ENCODE data around the gene NRG2.

Gene NRG2

GRCh38 chr5:140040358-140040757, 2.7 kb downstream of the NRG2 start:
- no peak for DNase-seq

DNA sequence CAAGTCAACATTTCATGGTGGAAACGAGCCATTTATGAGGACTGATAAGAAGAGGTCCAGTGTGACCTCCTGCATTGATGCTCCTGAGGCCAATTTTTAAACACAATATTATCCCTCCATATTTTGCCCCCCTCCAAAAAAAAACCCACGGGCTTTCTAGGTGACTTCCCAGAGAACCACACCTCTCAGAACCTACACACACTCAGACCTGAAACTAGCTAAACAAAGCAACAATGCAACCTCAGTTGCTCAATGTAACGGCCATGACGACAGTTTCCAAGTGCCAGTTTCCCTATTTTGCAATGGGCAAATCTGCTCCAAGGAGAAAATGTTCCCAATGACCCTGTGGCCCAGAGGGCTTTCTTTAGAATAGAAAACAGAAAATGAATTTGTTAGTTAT, 3.5 kb downstream of the NRG2 start:
- DNase-seq, result no peak

DNA sequence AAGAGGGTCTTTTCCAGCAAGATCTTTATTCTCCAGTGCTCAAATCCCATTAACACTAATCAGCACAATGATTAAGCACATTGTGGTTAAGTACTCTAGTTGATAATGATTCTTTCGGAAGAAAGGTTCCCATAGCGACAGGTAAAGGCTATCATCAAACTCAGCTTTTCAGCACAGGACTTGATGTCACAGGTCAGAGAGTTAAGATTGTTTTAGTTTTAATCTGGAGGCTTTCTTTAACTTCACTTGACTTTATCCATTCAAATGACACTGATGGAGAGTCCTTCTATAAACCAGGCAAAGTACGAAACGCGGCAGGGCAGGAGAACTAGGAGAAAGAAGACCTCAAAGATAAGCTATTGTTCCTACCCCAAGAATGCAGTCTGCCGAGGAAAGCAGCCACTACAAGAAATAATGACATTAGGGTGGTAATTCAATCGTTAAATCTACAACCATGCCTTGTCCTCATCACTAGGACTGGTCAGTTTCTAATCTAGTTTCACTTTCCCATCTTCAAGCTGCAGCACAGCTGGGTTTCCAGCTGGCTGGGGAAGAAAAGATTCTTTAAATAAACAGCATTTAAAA, 4.6 kb downstream of the NRG2 start:
- no peak for DNase-seq

DNA sequence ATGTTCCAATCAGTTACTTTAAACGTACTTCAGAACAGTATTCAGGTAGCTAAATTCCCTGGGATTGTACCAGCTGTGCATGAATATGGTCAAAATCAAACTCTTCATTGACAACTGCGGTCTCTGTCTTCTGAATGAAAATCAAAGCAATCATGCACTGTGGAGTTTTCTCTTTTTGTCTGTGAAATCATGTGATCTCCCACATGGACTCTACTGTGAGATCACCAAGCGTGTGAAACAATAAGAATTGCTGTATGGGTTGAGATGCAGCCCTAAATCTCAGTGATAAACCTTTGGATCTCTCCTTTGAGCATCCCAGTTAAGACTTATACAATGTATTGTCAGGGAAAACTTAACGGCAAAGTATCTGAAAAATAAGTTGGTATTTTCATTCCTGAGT, 6.1 kb downstream of the NRG2 start:
- no peak for DNase-seq

DNA sequence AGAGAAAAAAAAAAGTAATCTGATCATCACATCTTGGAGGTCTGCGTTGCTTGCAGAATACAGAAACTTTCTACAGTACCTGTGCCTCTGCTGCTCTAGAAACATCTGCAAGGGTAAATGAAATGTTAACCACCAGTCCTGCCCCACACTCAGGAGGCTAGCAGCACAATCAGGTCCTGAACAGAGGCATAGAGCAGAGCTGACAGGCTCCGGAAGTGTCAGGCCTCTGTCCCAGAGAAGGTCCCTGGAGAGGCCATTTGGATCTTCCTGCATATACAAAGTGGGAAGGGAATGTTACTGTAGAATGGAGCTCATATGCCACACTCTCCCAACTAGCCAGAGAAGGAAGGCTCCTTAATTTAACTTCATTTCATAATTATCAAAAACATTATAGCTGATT, 7.2 kb downstream of the NRG2 start:
- DNase-seq, result no peak

DNA sequence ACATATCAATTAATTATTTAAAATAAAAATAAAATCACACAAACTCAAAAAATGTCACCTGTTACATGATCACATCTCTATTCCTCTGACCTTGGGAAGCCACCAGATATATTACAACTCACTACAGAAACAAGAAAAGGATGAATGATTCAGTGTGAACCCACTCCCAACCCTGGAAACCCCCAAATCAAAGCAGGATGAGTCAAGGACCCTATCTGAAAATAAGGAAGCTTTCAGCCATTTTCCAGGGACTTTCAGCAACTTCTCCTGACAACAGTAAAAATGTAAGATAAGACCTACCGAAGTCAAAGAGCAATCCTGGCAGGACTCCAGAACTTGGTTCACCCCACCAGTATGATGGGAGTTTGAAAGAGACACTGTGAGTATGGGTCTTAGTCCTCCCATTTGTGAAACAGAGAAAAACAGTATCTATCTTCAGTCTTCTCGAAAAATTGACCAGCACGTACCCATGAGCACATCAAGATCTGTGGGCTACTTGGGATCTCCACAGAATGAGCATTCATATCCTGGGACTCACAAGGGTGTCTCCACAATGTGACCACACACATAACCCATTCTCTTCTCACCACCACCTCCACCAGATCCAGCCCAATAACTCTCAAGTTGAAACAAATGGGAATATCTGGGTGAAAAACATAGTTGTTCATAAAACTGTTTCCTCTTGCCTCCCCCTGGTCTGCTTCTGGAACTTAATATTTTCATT, 9.9 kb downstream of the NRG2 start:
- no peak for DNase-seq

DNA sequence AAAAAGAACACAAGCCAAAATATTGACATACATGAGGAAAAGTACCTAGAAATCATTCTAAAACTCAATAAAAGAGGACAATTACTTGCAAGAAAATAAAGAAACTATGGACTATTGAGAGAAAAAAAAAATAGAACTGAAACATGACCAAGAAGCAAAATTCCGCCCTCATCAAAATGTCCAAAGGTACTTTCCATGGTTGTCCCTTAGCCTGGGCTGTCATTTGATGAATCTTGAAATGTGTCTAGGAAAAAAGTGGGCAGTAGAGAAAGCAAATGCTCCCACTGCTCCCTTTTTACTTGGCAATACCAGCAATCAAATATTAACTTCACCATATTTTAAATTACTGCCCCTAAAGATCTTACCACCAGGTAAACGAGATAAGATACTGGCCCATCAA, 10.8 kb downstream of the NRG2 start:
- DNase-seq, result no peak

DNA sequence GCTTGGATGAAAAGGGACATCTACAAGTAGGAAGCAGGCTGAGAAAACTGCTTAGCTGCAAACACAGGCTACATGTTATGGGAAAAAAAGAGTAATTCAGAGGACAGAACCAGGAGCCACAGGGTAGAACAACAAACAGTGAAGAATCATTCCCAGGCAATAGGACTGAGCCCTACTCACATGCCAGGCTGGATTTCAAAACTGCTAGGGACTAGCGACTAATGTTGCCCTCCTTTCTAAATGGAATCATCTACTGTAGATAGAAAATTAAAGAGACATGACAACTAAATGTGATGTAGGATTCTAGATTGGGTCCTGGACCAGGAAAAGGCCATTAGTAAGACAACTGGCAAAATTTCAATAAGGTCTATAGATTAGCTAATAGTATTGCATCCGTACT, 15.3 kb downstream of the NRG2 start:
- DNase-seq, result no peak

DNA sequence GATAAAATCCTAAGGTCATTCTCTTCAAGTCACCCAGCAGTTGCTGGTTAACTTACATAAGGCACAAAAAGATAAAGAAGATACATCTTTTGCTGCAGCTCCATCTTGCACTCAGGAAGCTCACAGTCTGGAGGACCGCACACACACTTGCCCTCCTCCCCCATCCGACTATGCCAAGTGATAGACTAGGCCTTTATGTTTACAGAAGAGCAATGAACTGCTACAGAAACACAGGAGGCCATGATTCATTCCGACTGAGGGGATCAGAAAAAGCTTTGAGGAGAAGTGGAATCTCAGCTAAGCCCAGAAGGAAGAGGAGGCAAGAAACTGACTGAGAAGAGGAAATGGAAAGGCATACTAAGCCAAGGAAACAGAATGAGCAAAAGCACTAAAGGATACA, 17.4 kb downstream of the NRG2 start:
- DNase-seq, result no peak

DNA sequence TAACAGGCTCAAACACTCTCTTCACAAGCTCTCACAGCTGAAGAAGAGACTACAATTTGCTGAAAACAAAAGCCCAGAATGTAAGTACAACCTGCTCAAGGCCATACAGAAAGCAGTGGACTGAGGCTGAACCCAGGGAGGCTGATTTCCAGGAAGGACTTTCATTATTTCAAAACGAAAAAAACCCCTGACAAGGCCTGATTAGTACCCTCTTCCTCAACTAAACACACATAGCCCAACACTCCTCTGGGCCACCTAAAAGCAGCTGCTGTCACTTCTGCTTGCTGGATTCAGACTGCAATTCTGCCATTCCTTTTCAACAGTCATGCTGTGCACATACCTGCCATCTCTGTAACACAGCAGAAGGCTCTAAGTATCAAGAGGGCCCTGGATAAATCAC, 18.2 kb downstream of the NRG2 start:
- DNase-seq, result no peak

DNA sequence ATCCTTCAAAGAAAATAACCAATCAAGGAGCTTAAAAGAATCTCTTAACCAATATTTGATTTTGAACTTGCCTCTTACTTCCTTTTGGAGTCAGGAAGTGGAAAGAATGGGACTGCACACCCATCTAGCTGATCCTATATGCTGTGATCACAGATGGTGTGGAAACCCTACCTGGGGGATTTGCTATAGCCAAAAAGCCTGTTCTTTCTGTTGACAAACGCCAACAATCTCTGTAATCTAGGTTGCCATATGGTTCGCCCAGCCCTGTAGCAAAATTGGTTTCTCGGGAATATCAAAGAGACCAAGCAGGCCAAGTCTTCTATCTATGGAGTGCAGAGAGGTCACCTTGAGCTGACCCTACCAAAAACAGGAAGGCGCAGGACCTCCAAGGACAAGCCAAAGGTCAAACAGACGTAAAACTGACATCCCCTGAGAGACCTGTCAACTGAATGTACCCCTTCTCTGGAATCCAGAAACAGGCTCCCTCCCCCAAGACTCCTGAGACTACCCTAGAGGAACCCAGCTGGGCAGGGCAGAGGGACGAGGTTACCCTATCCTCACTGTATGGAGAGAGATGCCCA, 19.4 kb downstream of the NRG2 start:
- no peak for DNase-seq

GRCh38 chr5:140020601-140021177, 22.4 kb downstream of the NRG2 start:
- DNase-seq, result no peak

- no peak for DNase-seq
Observed at GRCh38 chr5:140018920-140019644, 24.0 kb downstream of the NRG2 start.

- no peak for DNase-seq
Observed at GRCh38 chr5:140018517-140018916, 24.6 kb downstream of the NRG2 start.

GRCh38 chr5:140018096-140018481, 25.0 kb downstream of the NRG2 start:
- DNase-seq, result no peak

GRCh38 chr5:140017397-140018095, 25.6 kb downstream of the NRG2 start:
- no peak for DNase-seq

GRCh38 chr5:140015706-140016105, 27.4 kb downstream of the NRG2 start:
- no peak for DNase-seq

DNA sequence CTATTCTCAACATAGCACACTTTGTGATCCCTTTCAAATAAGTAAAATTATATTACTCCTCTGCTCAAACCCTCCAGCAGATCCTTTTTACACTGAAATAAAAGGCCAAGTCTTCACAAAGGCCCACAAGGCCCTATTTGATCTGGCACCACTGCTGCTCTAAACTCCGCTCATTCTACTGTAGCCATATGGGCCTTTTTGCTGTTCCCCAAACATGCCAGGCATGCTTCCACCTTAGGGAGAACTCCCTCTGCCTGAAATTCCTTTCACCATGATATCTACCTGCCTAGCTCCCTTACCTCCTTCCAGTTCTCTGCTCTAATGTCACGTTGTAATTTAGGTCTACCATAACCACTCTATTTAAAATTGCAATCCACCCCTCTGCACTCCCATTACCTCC, 28.3 kb downstream of the NRG2 start:
- no peak for DNase-seq

- no peak for DNase-seq
Observed at GRCh38 chr5:140013536-140013935, 29.6 kb downstream of the NRG2 start.

DNA sequence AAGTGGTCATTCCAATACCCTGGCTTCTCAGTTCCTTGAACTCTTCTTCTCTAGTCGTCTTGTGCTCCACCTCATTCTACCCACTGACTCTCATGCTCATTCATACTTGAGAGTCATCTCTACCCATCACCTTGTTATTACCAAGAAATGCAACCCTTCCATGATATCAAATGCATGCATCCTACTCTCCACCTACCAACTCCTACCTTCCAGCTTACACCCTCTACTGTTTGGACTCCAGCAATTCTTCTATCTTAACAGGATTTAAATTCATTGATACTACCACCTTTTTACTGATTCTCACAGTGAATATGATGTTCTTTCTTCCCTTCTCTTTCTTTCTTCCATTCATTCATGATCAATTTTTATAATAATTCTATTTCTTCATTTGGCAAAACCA, 30.7 kb downstream of the NRG2 start:
- no peak for DNase-seq

- DNase-seq, result no peak
Observed at GRCh38 chr5:140011297-140011802, 31.7 kb downstream of the NRG2 start.

GRCh38 chr5:140010798-140011197, 32.3 kb downstream of the NRG2 start:
- no peak for DNase-seq

- no peak for DNase-seq
Observed at GRCh38 chr5:140007311-140007710, 35.8 kb downstream of the NRG2 start.
